Astrocyte of the spinal cord (primary cell): Measurements from ENCODE around the gene HOXB4.

Experiments used
- DNase-seq: peaks from one replicate; pipeline ENCODE4 v3.0.0; 2011; ENCODE audit warnings: low read depth, low spot score
- H3K4me3 ChIP-seq: 2 replicates; pipeline ENCODE4 v1.5.1; 2011; ENCODE audit warnings: low read depth, mild to moderate bottlenecking, low read length, moderate library complexity
- CTCF ChIP-seq: IDR thresholded peaks from 2 replicates; pipeline ENCODE4 v1.5.1; 2012; ENCODE audit warnings: low read depth, mild to moderate bottlenecking, low read length, inconsistent platforms
- in situ Hi-C: cut with HindIII; loops from 2 replicates; pipeline ENCODE4 v1.10.0; 2017; ENCODE audit warnings: low sequenced_read_pairs

Gene HOXB4

GRCh38 chr17:48567646-48568354, 10.3 kb downstream of the HOXB4 start:
- no peak for TF ChIP-seq CTCF
- DNase-seq, result no peak
- H3K4me3 ChIP-seq, result peak overlapping the region; percentile 2
- in situ Hi-C loops, result no loop called here

- H3K4me3 ChIP-seq, result no peak overlapping the region
- DNase-seq, result no peak
- TF ChIP-seq CTCF, result no peak
- in situ Hi-C loops, result no loop called here
Measured at GRCh38 chr17:48567209-48567608, 10.9 kb downstream of the HOXB4 start.

GRCh38 chr17:48566717-48567116, 11.4 kb downstream of the HOXB4 start:
- DNase-seq, result no peak
- TF ChIP-seq CTCF, result no peak
- no peak overlapping the region for H3K4me3 ChIP-seq
- in situ Hi-C loops, result no loop called here

GRCh38 chr17:48565925-48566710, 12.0 kb downstream of the HOXB4 start:
- in situ Hi-C loops, result no loop called here
- DNase-seq, result no peak
- TF ChIP-seq CTCF, result no peak
- no peak overlapping the region for H3K4me3 ChIP-seq

GRCh38 chr17:48565022-48565554, 13.1 kb downstream of the HOXB4 start:
- TF ChIP-seq CTCF, result no peak

GRCh38 chr17:48564188-48565021, 13.7 kb downstream of the HOXB4 start:
- in situ Hi-C loops, result no loop called here
- no peak for DNase-seq
- H3K4me3 ChIP-seq, result peak overlapping the region; percentile 43
- no peak for TF ChIP-seq CTCF

More at GRCh38 chr17:48565022-48565554, 13.1 kb downstream of the HOXB4 start:
- H3K4me3 ChIP-seq, result peak overlapping the region; percentile 43
- DNase-seq, result no peak
- in situ Hi-C loops, result no loop called here
